ENCODE results near the gene SPDEF. TPM values are rescaled to one million over a fixed set of nuclear protein-coding genes. Genes with fewer than 3 reads are reported as not detected.

Gene SPDEF
- total and polyA plus RNA-seq, 2 of the 13 experiments (the other 11 are each of a cell fraction or from before 2014, with no cell fraction given): not detected

- TF ChIP-seq ZBTB40 (IDR thresholded peaks at IDR 0.05) (no peak), ZBTB40 (CRISPR knock-in tag; IDR thresholded peaks at IDR 0.05) (no peak), TEAD2 (CRISPR knock-in tag; IDR thresholded peaks at IDR 0.05) (no peak), ZNF460 (CRISPR knock-in tag; IDR thresholded peaks at IDR 0.05; ENCODE audit: borderline replicate concordance) (no peak), ZNF18 (CRISPR knock-in tag; IDR thresholded peaks at IDR 0.05; ENCODE audit: insufficient replicate concordance) (no peak), CC2D1A (CRISPR knock-in tag; IDR thresholded peaks at IDR 0.05) (no peak)
- TF ChIP-seq, protein P1, sequence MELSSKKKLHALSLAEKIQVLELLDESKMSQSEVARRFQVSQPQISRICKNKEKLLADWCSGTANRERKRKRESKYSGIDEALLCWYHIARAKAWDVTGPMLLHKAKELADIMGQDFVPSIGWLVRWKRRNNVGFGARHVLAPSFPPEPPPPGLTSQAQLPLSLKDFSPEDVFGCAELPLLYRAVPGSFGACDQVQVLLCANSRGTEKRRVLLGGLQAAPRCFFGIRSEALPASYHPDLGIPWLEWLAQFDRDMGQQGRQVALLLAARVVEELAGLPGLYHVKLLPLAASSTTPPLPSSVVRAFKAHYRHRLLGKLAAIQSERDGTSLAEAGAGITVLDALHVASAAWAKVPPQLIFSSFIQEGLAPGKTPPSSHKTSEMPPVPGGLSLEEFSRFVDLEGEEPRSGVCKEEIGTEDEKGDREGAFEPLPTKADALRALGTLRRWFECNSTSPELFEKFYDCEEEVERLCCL (CRISPR knock-in tag; IDR thresholded peaks at IDR 0.05; ENCODE audit: borderline replicate concordance): no peak
Measured at GRCh38 chr6:34513646-34514045, 42.5 kb downstream of the SPDEF start (continued).

Measured in HepG2 (cell line).